Measurements from ENCODE around the gene TCP11.

The TCP11 gene

GRCh38 chr6:35149891-35150566 is 8.9 kb upstream of the TCP11 start:
- Histone ChIP-seq H3K36me3 (ENCODE audit: control insufficient read depth in 5 of 5, insufficient read depth in 5 of 5, low read length in 5 of 5) (no peaks in the 10 kb centered on the region), H3K9me3 (ENCODE audit: control insufficient read depth in 5 of 5, low read length in 5 of 5) (no peaks in the 10 kb centered on the region), H3K27me3 (ENCODE audit: control insufficient read depth in 5 of 5, insufficient read depth in 4 of 5, low read length in 5 of 5) (no peaks in the 10 kb centered on the region), H3K4me3 (ENCODE audit: low read depth in 1 of 5, low read length in 5 of 5) (no peak overlapping the region), H3K9ac (ENCODE audit: low read length in 5 of 5) (no peak overlapping the region), H3K4me1 (ENCODE audit: control insufficient read depth in 5 of 5, insufficient read depth in 5 of 5, low read length in 5 of 5) (peaks cover 2 to 8% (median 6%) of the 10 kb centered on the region in 5 donors), H3K27ac (ENCODE audit: low read depth, low read length) (no peak overlapping the region)

- no peaks in the 10 kb centered on the region for H3K9me3 ChIP-seq (ENCODE audit: control insufficient read depth in 5 of 5, low read length in 5 of 5)
Measured at GRCh38 chr6:35148167-35148741, 7.1 kb upstream of the TCP11 start.

GRCh38 chr6:35147486-35147885 is 6.3 kb upstream of the TCP11 start:
- no peak overlapping the region for H3K27ac ChIP-seq (ENCODE audit: low read depth, low read length)
- no peak overlapping the region for H3K4me3 ChIP-seq (ENCODE audit: low read depth in 1 of 5, low read length in 5 of 5)
- peaks cover 2 to 8% (median 6%) of the 10 kb centered on the region in 5 donors for H3K4me1 ChIP-seq (ENCODE audit: control insufficient read depth in 5 of 5, insufficient read depth in 5 of 5, low read length in 5 of 5)
- H3K9ac ChIP-seq (ENCODE audit: low read length in 5 of 5): no peak overlapping the region
- no peaks in the 10 kb centered on the region for H3K9me3 ChIP-seq (ENCODE audit: control insufficient read depth in 5 of 5, low read length in 5 of 5)
- H3K27me3 ChIP-seq (ENCODE audit: control insufficient read depth in 5 of 5, insufficient read depth in 4 of 5, low read length in 5 of 5): no peaks in the 10 kb centered on the region
- H3K36me3 ChIP-seq (ENCODE audit: control insufficient read depth in 5 of 5, insufficient read depth in 5 of 5, low read length in 5 of 5): no peaks in the 10 kb centered on the region

More at GRCh38 chr6:35148167-35148741, 7.1 kb upstream of the TCP11 start:
- no peak overlapping the region for H3K4me3 ChIP-seq (ENCODE audit: low read depth in 1 of 5, low read length in 5 of 5)
- H3K27ac ChIP-seq (ENCODE audit: low read depth, low read length): no peak overlapping the region
- no peaks in the 10 kb centered on the region for H3K27me3 ChIP-seq (ENCODE audit: control insufficient read depth in 5 of 5, insufficient read depth in 4 of 5, low read length in 5 of 5)
- no peak overlapping the region for H3K9ac ChIP-seq (ENCODE audit: low read length in 5 of 5)
- peaks cover 2 to 8% (median 6%) of the 10 kb centered on the region in 5 donors for H3K4me1 ChIP-seq (ENCODE audit: control insufficient read depth in 5 of 5, insufficient read depth in 5 of 5, low read length in 5 of 5)
- H3K36me3 ChIP-seq (ENCODE audit: control insufficient read depth in 5 of 5, insufficient read depth in 5 of 5, low read length in 5 of 5): no peaks in the 10 kb centered on the region

GRCh38 chr6:35147026-35147425 is 5.9 kb upstream of the TCP11 start:
- H3K4me1 ChIP-seq (ENCODE audit: control insufficient read depth in 5 of 5, insufficient read depth in 5 of 5, low read length in 5 of 5): peaks cover 2 to 8% (median 6%) of the 10 kb centered on the region in 5 donors
- H3K9ac ChIP-seq (ENCODE audit: low read length in 5 of 5): no peak overlapping the region
- no peaks in the 10 kb centered on the region for H3K27me3 ChIP-seq (ENCODE audit: control insufficient read depth in 5 of 5, insufficient read depth in 4 of 5, low read length in 5 of 5)
- H3K27ac ChIP-seq (ENCODE audit: low read depth, low read length): no peak overlapping the region
- no peaks in the 10 kb centered on the region for H3K9me3 ChIP-seq (ENCODE audit: control insufficient read depth in 5 of 5, low read length in 5 of 5)
- no peaks in the 10 kb centered on the region for H3K36me3 ChIP-seq (ENCODE audit: control insufficient read depth in 5 of 5, insufficient read depth in 5 of 5, low read length in 5 of 5)
- no peak overlapping the region for H3K4me3 ChIP-seq (ENCODE audit: low read depth in 1 of 5, low read length in 5 of 5)

GRCh38 chr6:35146453-35146852 is 5.3 kb upstream of the TCP11 start:
- Histone ChIP-seq H3K4me1 (ENCODE audit: control insufficient read depth in 5 of 5, insufficient read depth in 5 of 5, low read length in 5 of 5) (peaks cover 2 to 9% (median 6%) of the 10 kb centered on the region in 5 donors), H3K36me3 (ENCODE audit: control insufficient read depth in 5 of 5, insufficient read depth in 5 of 5, low read length in 5 of 5) (no peaks in the 10 kb centered on the region), H3K4me3 (ENCODE audit: low read depth in 1 of 5, low read length in 5 of 5) (no peak overlapping the region), H3K27ac (ENCODE audit: low read depth, low read length) (no peak overlapping the region), H3K9me3 (ENCODE audit: control insufficient read depth in 5 of 5, low read length in 5 of 5) (no peaks in the 10 kb centered on the region), H3K9ac (ENCODE audit: low read length in 5 of 5) (no peak overlapping the region), H3K27me3 (ENCODE audit: control insufficient read depth in 5 of 5, insufficient read depth in 4 of 5, low read length in 5 of 5) (no peaks in the 10 kb centered on the region)

- Histone ChIP-seq H3K27me3 (ENCODE audit: control insufficient read depth in 5 of 5, insufficient read depth in 4 of 5, low read length in 5 of 5) (no peaks in the 10 kb centered on the region), H3K4me1 (ENCODE audit: control insufficient read depth in 5 of 5, insufficient read depth in 5 of 5, low read length in 5 of 5) (peaks cover 2 to 16% (median 10%) of the 10 kb centered on the region in 5 donors), H3K4me3 (ENCODE audit: low read depth in 1 of 5, low read length in 5 of 5) (no peak overlapping the region), H3K9ac (ENCODE audit: low read length in 5 of 5) (no peak overlapping the region), H3K9me3 (ENCODE audit: control insufficient read depth in 5 of 5, low read length in 5 of 5) (no peaks in the 10 kb centered on the region), H3K36me3 (ENCODE audit: control insufficient read depth in 5 of 5, insufficient read depth in 5 of 5, low read length in 5 of 5) (no peaks in the 10 kb centered on the region), H3K27ac (ENCODE audit: low read depth, low read length) (no peak overlapping the region)
Measured at GRCh38 chr6:35145757-35146156, 4.6 kb upstream of the TCP11 start.

- Histone ChIP-seq H3K27ac (ENCODE audit: low read depth, low read length) (no peak overlapping the region), H3K4me3 (ENCODE audit: low read depth in 1 of 5, low read length in 5 of 5) (no peak overlapping the region), H3K27me3 (ENCODE audit: control insufficient read depth in 5 of 5, insufficient read depth in 4 of 5, low read length in 5 of 5) (no peaks in the 10 kb centered on the region), H3K4me1 (ENCODE audit: control insufficient read depth in 5 of 5, insufficient read depth in 5 of 5, low read length in 5 of 5) (peaks cover 2 to 15% (median 4%) of the 10 kb centered on the region in 5 donors), H3K9me3 (ENCODE audit: control insufficient read depth in 5 of 5, low read length in 5 of 5) (no peaks in the 10 kb centered on the region), H3K36me3 (ENCODE audit: control insufficient read depth in 5 of 5, insufficient read depth in 5 of 5, low read length in 5 of 5) (no peaks in the 10 kb centered on the region), H3K9ac (ENCODE audit: low read length in 5 of 5) (no peak overlapping the region)
Measured at GRCh38 chr6:35142588-35143569, 1.7 kb upstream of the TCP11 start.

- peaks cover 0 to 16% (median 8%) of the 10 kb centered on the region in 5 donors for H3K4me1 ChIP-seq (ENCODE audit: control insufficient read depth in 5 of 5, insufficient read depth in 5 of 5, low read length in 5 of 5)
- H3K36me3 ChIP-seq (ENCODE audit: control insufficient read depth in 5 of 5, insufficient read depth in 5 of 5, low read length in 5 of 5): no peaks in the 10 kb centered on the region
- H3K4me3 ChIP-seq (ENCODE audit: low read depth in 1 of 5, low read length in 5 of 5): peak overlapping the region in 4 of 5 donors; percentile 17 to 53 (median 36)
- H3K27me3 ChIP-seq (ENCODE audit: control insufficient read depth in 5 of 5, insufficient read depth in 4 of 5, low read length in 5 of 5): no peaks in the 10 kb centered on the region
- no peak overlapping the region for H3K9ac ChIP-seq (ENCODE audit: low read length in 5 of 5)
- H3K27ac ChIP-seq (ENCODE audit: low read depth, low read length): no peak overlapping the region
- no peaks in the 10 kb centered on the region for H3K9me3 ChIP-seq (ENCODE audit: control insufficient read depth in 5 of 5, low read length in 5 of 5)
Measured at GRCh38 chr6:35140639-35141006, 516 bp downstream of the TCP11 start.

GRCh38 chr6:35139924-35140638 is 1.1 kb downstream of the TCP11 start:
- H3K36me3 ChIP-seq (ENCODE audit: control insufficient read depth in 5 of 5, insufficient read depth in 5 of 5, low read length in 5 of 5): no peaks in the 10 kb centered on the region
- H3K9ac ChIP-seq (ENCODE audit: low read length in 5 of 5): no peak overlapping the region
- H3K27me3 ChIP-seq (ENCODE audit: control insufficient read depth in 5 of 5, insufficient read depth in 4 of 5, low read length in 5 of 5): no peaks in the 10 kb centered on the region
- no peak overlapping the region for H3K4me3 ChIP-seq (ENCODE audit: low read depth in 1 of 5, low read length in 5 of 5)
- no peak overlapping the region for H3K27ac ChIP-seq (ENCODE audit: low read depth, low read length)
- no peaks in the 10 kb centered on the region for H3K9me3 ChIP-seq (ENCODE audit: control insufficient read depth in 5 of 5, low read length in 5 of 5)
- peaks cover 0 to 16% (median 8%) of the 10 kb centered on the region in 5 donors for H3K4me1 ChIP-seq (ENCODE audit: control insufficient read depth in 5 of 5, insufficient read depth in 5 of 5, low read length in 5 of 5)

Data from subcutaneous abdominal adipose tissue (tissue), 5 donors.